Liver (tissue), 9 donors: Measurements from ENCODE around the gene GSTP1. TPM values are rescaled to one million over a fixed set of nuclear protein-coding genes. Genes with fewer than 3 reads are reported as not detected.

Source experiments
- DNase-seq: peaks from one replicate; pipeline ENCODE4 v3.0.0-alpha.2; 2017; ENCODE audit warnings: low spot score
- H3K27ac ChIP-seq, 2 donors: one replicate each; pipeline ENCODE4 v1.7.0; 2013; ENCODE audit warnings: inconsistent platforms in 2 of 2, low read length in 2 of 2, control low read depth in 1 of 2, low read depth in 1 of 2, mild to moderate bottlenecking in 1 of 2
- H3K27me3 ChIP-seq, 4 donors: one replicate each; pipeline versions ENCODE4 v1.6.1 to v1.7.0; 2013; ENCODE audit warnings: low read length in 3 of 4, inconsistent platforms in 1 of 4, mild to moderate bottlenecking in 1 of 4, moderate library complexity in 1 of 4; ENCODE audit not compliant: control insufficient read depth in 4 of 4, insufficient read depth in 4 of 4
- H3K36me3 ChIP-seq, 4 donors: one replicate each; pipeline versions ENCODE4 v1.6.1 to v1.7.0; 2013; ENCODE audit warnings: low read length in 3 of 4, mild to moderate bottlenecking in 3 of 4, low read depth in 1 of 4, moderate library complexity in 1 of 4; ENCODE audit not compliant: control insufficient read depth in 4 of 4, insufficient read depth in 3 of 4
- H3K4me1 ChIP-seq, 4 donors: one replicate each; pipeline versions ENCODE4 v1.6.1 to v1.7.0; 2013; ENCODE audit warnings: low read length in 3 of 4, mild to moderate bottlenecking in 3 of 4, moderate library complexity in 1 of 4; ENCODE audit not compliant: control insufficient read depth in 4 of 4, insufficient read depth in 4 of 4
- H3K4me3 ChIP-seq, 3 donors: one replicate each; pipeline versions ENCODE4 v1.6.1 to v1.7.0; 2013; ENCODE audit warnings: low read length in 3 of 3, control low read depth in 1 of 3, low read depth in 1 of 3, mild to moderate bottlenecking in 1 of 3
- H3K9ac ChIP-seq, 2 donors: one replicate each; pipeline ENCODE4 v1.7.0; 2013; ENCODE audit warnings: low read length in 2 of 2, mild to moderate bottlenecking in 2 of 2, moderate library complexity in 2 of 2, control low read depth in 1 of 2, low read depth in 1 of 2
- H3K9me3 ChIP-seq, 4 donors: one replicate each; pipeline versions ENCODE4 v1.6.1 to v1.7.0; 2013; ENCODE audit warnings: low read length in 3 of 4; ENCODE audit not compliant: control insufficient read depth in 4 of 4
- ATF3 ChIP-seq: IDR thresholded peaks from 2 replicates; pipeline ENCODE4 v1.6.1; 2016; ENCODE audit warnings: antibody characterized with exemption
- CTCF ChIP-seq: fragments of 150-350 bp; IDR thresholded peaks from 2 replicates; pipeline ENCODE4 v1.5.1; 2017; ENCODE audit warnings: improper control_type of control experiment, low read depth, low read length; ENCODE audit not compliant: missing input control
- EGR1 ChIP-seq, 2 donors: IDR thresholded peaks; 2 replicates each; pipeline ENCODE4 v1.6.1; 2016 to 2018; ENCODE audit warnings: antibody characterized with exemption in 2 of 2, low read depth in 2 of 2
- FOXA2 ChIP-seq: IDR thresholded peaks from 2 replicates; pipeline ENCODE4 v1.6.1; 2016; ENCODE audit warnings: antibody characterized with exemption
- GABPA ChIP-seq, 2 donors: IDR thresholded peaks in 1 of 2; conservative IDR thresholded peaks in 1 of 2; 2 replicates each; pipeline ENCODE4 v1.6.1; 2016; ENCODE audit warnings: antibody characterized with exemption in 2 of 2, mild to moderate bottlenecking in 1 of 2, moderate library complexity in 1 of 2
- HNF4A ChIP-seq, 2 donors: conservative IDR thresholded peaks; 2 replicates each; pipeline ENCODE4 v1.6.1; 2016; ENCODE audit warnings: antibody characterized with exemption in 2 of 2, mild to moderate bottlenecking in 2 of 2
- HNF4G ChIP-seq: IDR thresholded peaks from 2 replicates; pipeline ENCODE4 v1.6.1; 2016; ENCODE audit warnings: antibody characterized with exemption
- JUND ChIP-seq, 2 donors: IDR thresholded peaks; 2 replicates each; pipeline ENCODE4 v1.6.1; 2016; ENCODE audit warnings: antibody characterized with exemption in 2 of 2
- MAX ChIP-seq: IDR thresholded peaks from 2 replicates; pipeline ENCODE4 v1.6.1; 2016; ENCODE audit warnings: antibody characterized with exemption
- NR2F2 ChIP-seq: IDR thresholded peaks from 2 replicates; pipeline ENCODE4 v1.6.1; 2016; ENCODE audit warnings: antibody characterized with exemption
- RAD21 ChIP-seq, 2 donors: IDR thresholded peaks; 2 replicates each; pipeline ENCODE4 v1.6.1; 2016; ENCODE audit warnings: antibody characterized with exemption in 2 of 2, mild to moderate bottlenecking in 2 of 2
- REST ChIP-seq: IDR thresholded peaks from 2 replicates; pipeline ENCODE4 v1.6.1; 2016; ENCODE audit warnings: antibody characterized with exemption, mild to moderate bottlenecking
- RXRA ChIP-seq, 2 donors: IDR thresholded peaks; 2 replicates each; pipeline ENCODE4 v1.6.1; 2017 to 2018; ENCODE audit warnings: antibody characterized with exemption in 2 of 2, mild to moderate bottlenecking in 1 of 2
- SP1 ChIP-seq: IDR thresholded peaks from 2 replicates; pipeline ENCODE4 v1.6.1; 2018; ENCODE audit warnings: antibody characterized with exemption, mild to moderate bottlenecking
- TAF1 ChIP-seq: conservative IDR thresholded peaks from 2 replicates; pipeline ENCODE4 v1.6.1; 2016; ENCODE audit warnings: antibody characterized with exemption, mild to moderate bottlenecking
- YY1 ChIP-seq: IDR thresholded peaks from 2 replicates; pipeline ENCODE4 v1.6.1; 2016; ENCODE audit warnings: antibody characterized with exemption, mild to moderate bottlenecking
- ZBTB33 ChIP-seq: IDR thresholded peaks from 2 replicates; pipeline ENCODE4 v1.6.1; 2016; ENCODE audit warnings: antibody characterized with exemption
- WGBS: extraction: QIAGEN DNeasy Blood & Tissue Kit; methylation state at CpG from one replicate; pipeline ENCODE4 v1.1.7; 2013; 5-methylcytosine and 5-hydroxymethylcytosine counted together
- polyA plus RNA-seq, 2 donors: library from polyadenylated mRNA; stranded (reverse) in 1 of 2; unstranded in 1 of 2; fragments of 200-250 nt in 1 of 2; fragments of >200 nt in 1 of 2; fragmentation: Nextera tagmentation in 1 of 2; extraction: Ambion mirVana in 1 of 2; gene quantifications; one replicate each; pipeline versions ENCODE4 v1.2.1 to v1.2.3, GENCODE V29; 2013 to 2015
- total RNA-seq, 2 donors: library from RNA; depleted of rRNA; stranded (reverse); fragments of >200 nt; gene quantifications; one replicate each; pipeline ENCODE4 v1.2.3, GENCODE V29; 2014
- donor health status: healthy.
- donor health status: healthy.
- donor health status: healthy.
- donor health status: healthy.
- donor health status: healthy.

Gene GSTP1
- total and polyA plus RNA-seq, 4 donors, result 25.6 to 228 (median 44.8) TPM

- Histone ChIP-seq H3K27me3 (no peaks in the 10 kb centered on the region), H3K36me3 (peaks cover 7 to 33% (median 17%) of the 10 kb centered on the region in 4 donors), H3K9ac (no peak overlapping the region), H3K4me1 (peaks cover 3 to 25% (median 14%) of the 10 kb centered on the region in 4 donors), H3K27ac (no peak overlapping the region), H3K4me3 (no peak overlapping the region), H3K9me3 (no peaks in the 10 kb centered on the region)
- WGBS, result 90% methylated on average over 17 of the region's 17 CpGs
- TF ChIP-seq ATF3, result no peak
- TF ChIP-seq SP1, result no peak
- no peak for TF ChIP-seq YY1
- no peak for TF ChIP-seq CTCF
- no peak for TF ChIP-seq HNF4A (conservative IDR thresholded peaks at IDR 0.05)
- TF ChIP-seq TAF1, result no peak
- no peak for TF ChIP-seq FOXA2
- TF ChIP-seq HNF4G, result no peak
- no peak for TF ChIP-seq RAD21 (IDR thresholded peaks at IDR 0.05)
- no peak for TF ChIP-seq MAX
- TF ChIP-seq JUND (IDR thresholded peaks at IDR 0.05), result no peak
- no peak for TF ChIP-seq EGR1 (IDR thresholded peaks at IDR 0.05; ENCODE audit: low read depth in 2 of 2)
- no peak for TF ChIP-seq GABPA (IDR thresholded peaks at IDR 0.05 in 1 of 2, conservative IDR thresholded peaks at IDR 0.05 in 1 of 2)
- no peak for TF ChIP-seq NR2F2
- no peak for DNase-seq
Observed at GRCh38 chr11:67613313-67613959, 29.8 kb downstream of the GSTP1 start.

GRCh38 chr11:67613960-67614715 is 30.5 kb downstream of the GSTP1 start:
- no peaks in the 10 kb centered on the region for H3K27me3 ChIP-seq
- H3K9ac ChIP-seq, result no peak overlapping the region
- 40% methylated on average over 23 of the region's 23 CpGs for WGBS
- H3K27ac ChIP-seq, result peak overlapping the region; percentile 4 to 56
- H3K4me3 ChIP-seq, result no peak overlapping the region
- peak; percentile 69 for DNase-seq
- no peaks in the 10 kb centered on the region for H3K9me3 ChIP-seq
- H3K36me3 ChIP-seq, result peaks cover 7 to 30% (median 15%) of the 10 kb centered on the region in 4 donors
- H3K4me1 ChIP-seq, result peaks cover 3 to 25% (median 14%) of the 10 kb centered on the region in 4 donors
- TF ChIP-seq GABPA (IDR thresholded peaks at IDR 0.05 in 1 of 2, conservative IDR thresholded peaks at IDR 0.05 in 1 of 2) (no peak), HNF4A (conservative IDR thresholded peaks at IDR 0.05) (no peak), JUND (IDR thresholded peaks at IDR 0.05) (no peak), ATF3 (no peak), NR2F2 (no peak), REST (no peak), RAD21 (IDR thresholded peaks at IDR 0.05) (peak; percentile 18 to 63), YY1 (no peak), CTCF (peak; percentile 53), HNF4G (no peak), RXRA (IDR thresholded peaks at IDR 0.05) (no peak), ZBTB33 (no peak), TAF1 (no peak), FOXA2 (no peak)
